ENCODE results near the gene SPEM2.
A peak's percentile ranks its signal among the peaks of the same experiment; 100 is the strongest.

Gene SPEM2

GRCh38 chr17:7398612-7399011, 26.8 kb upstream of the SPEM2 start:
- Histone ChIP-seq H3K4me1 (peaks cover 17 to 35% (median 25%) of the 10 kb centered on the region in 10 experiments), H3K27ac (no peak overlapping the region), H3K9ac (no peak overlapping the region), H4K20me1 (peaks cover 0 to 7% (median 0%) of the 10 kb centered on the region in 11 experiments; a peak in 2 of 22 replicates), H3K4me2 (no peak overlapping the region), H3K4me3 (no peak overlapping the region), H3K9me3 (replicated peaks in 1 of 11) (no peaks in the 10 kb centered on the region), H3K36me3 (no peaks in the 10 kb centered on the region; a peak in 2 of 22 replicates), H3K27me3 (no peaks in the 10 kb centered on the region)
- TF ChIP-seq Cebpa-rat (IDR thresholded peaks at IDR 0.05) = no peak

GRCh38 chr17:7403043-7403726, 22.2 kb upstream of the SPEM2 start:
- Histone ChIP-seq H3K36me3 (no peaks in the 10 kb centered on the region; a peak in 2 of 22 replicates), H3K4me3 (peak overlapping the region; percentile 63 to 82 (median 78)), H4K20me1 (peaks cover 0 to 12% (median 0%) of the 10 kb centered on the region in 11 experiments; a peak in 2 of 22 replicates), H3K27ac (peak overlapping the region; percentile 26 to 83 (median 76); a peak in 21 of 22 replicates), H3K9ac (peak overlapping the region; percentile 76 to 87 (median 83)), H3K4me1 (peaks cover 21 to 44% (median 31%) of the 10 kb centered on the region in 10 experiments), H3K9me3 (replicated peaks in 1 of 11) (no peaks in the 10 kb centered on the region), H3K4me2 (peak overlapping the region; percentile 80 to 96 (median 92)), H3K27me3 (no peaks in the 10 kb centered on the region)
- no peak for TF ChIP-seq Cebpa-rat (IDR thresholded peaks at IDR 0.05)

GRCh38 chr17:7403727-7403976, 21.8 kb upstream of the SPEM2 start:
- Histone ChIP-seq H3K27ac (peak overlapping the region; percentile 26 to 83 (median 76); a peak in 21 of 22 replicates), H3K4me3 (peak overlapping the region; percentile 63 to 82 (median 78)), H3K4me1 (peaks cover 21 to 44% (median 31%) of the 10 kb centered on the region in 10 experiments), H4K20me1 (peaks cover 0 to 12% (median 0%) of the 10 kb centered on the region in 11 experiments; a peak in 2 of 22 replicates), H3K9ac (peak overlapping the region; percentile 76 to 87 (median 83)), H3K36me3 (peaks cover 0 to 4% (median 3%) of the 10 kb centered on the region in 11 experiments; a peak in 10 of 22 replicates), H3K4me2 (peak overlapping the region; percentile 80 to 96 (median 92)), H3K9me3 (replicated peaks in 1 of 11) (no peaks in the 10 kb centered on the region), H3K27me3 (no peaks in the 10 kb centered on the region)
- TF ChIP-seq Cebpa-rat (IDR thresholded peaks at IDR 0.05) = no peak

DNA sequence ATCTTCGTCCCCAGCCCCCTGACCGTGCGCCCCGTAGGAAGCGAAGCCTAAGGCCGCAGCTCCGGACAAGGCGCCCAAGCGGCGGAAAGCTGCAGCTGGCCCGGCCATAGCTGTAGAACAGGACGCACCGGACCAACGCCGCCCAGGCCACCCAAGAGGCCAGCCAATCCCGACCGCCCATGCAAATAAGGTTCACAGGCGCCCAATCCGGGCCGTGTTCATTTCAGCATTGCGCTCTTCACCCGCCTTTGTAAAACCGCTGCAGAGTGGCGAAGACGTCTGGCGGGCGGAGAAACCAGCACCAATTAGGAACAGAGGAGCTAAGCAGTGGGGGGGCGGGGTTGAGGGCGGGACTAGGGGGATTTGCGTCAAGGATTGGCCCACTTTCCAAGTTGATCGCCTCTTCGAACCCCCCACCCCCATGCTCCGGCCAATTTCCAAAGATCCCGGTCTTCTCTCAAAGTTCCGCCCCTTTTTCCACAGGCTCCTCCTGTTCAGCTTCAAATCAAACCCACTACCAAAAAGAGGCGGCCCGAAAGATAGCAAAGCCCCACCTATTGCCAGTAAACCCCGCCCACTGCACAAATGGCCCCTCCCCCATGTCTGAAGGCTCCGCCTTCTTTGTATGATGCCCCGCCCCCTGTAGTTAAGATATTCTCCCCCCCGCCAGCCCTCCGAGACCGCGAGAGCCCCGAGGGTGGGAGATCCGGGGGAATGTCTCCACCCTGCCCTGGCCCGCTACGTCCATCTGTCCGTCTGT, 21.3 kb upstream of the SPEM2 start, which contains the start of gene TMEM256:
TSS of gene TMEM256 (minus strand) at position 121 of the 760 bp plus-strand sequence. CDS start at position 108, 13 bp downstream.
- peak within 1 kb of the TSS; percentile 63 to 82 (median 78) for H3K4me3 ChIP-seq
- H3K27me3 ChIP-seq = no peaks in the 10 kb centered on the region
- H3K27ac ChIP-seq = peak within 1 kb of the TSS; percentile 63 to 83 (median 77); a peak in 21 of 22 replicates
- peaks cover 0 to 12% (median 0%) of the 10 kb centered on the region in 11 experiments; a peak in 2 of 22 replicates for H4K20me1 ChIP-seq
- H3K4me1 ChIP-seq = peaks cover 21 to 44% (median 31%) of the 10 kb centered on the region in 10 experiments
- no peaks in the 10 kb centered on the region for H3K9me3 ChIP-seq (replicated peaks in 1 of 11)
- H3K9ac ChIP-seq = peak within 1 kb of the TSS; percentile 76 to 87 (median 83)
- peaks cover 0 to 10% (median 8%) of the 10 kb centered on the region in 11 experiments; a peak in 11 of 22 replicates for H3K36me3 ChIP-seq
- H3K4me2 ChIP-seq = peak within 1 kb of the TSS; percentile 92 to 97 (median 95)
- no peak for TF ChIP-seq Cebpa-rat (IDR thresholded peaks at IDR 0.05)

- TF ChIP-seq Cebpa-rat (IDR thresholded peaks at IDR 0.05) = no peak
- H3K4me3 ChIP-seq = peak overlapping the region; percentile 63 to 82 (median 78)
- H3K27ac ChIP-seq = peak overlapping the region; percentile 63 to 83 (median 73); a peak in 20 of 22 replicates
- H3K27me3 ChIP-seq = no peaks in the 10 kb centered on the region
- no peaks in the 10 kb centered on the region for H3K9me3 ChIP-seq (replicated peaks in 1 of 11)
- H3K4me2 ChIP-seq = peak overlapping the region; percentile 92 to 97 (median 95)
- peaks cover 0 to 12% (median 0%) of the 10 kb centered on the region in 11 experiments; a peak in 2 of 22 replicates for H4K20me1 ChIP-seq
- H3K4me1 ChIP-seq = peaks cover 21 to 44% (median 31%) of the 10 kb centered on the region in 10 experiments
- peaks cover 0 to 16% (median 14%) of the 10 kb centered on the region in 11 experiments; a peak in 13 of 22 replicates for H3K36me3 ChIP-seq
- peak overlapping the region; percentile 73 to 87 (median 83) for H3K9ac ChIP-seq
Observed at GRCh38 chr17:7404737-7405349, 20.6 kb upstream of the SPEM2 start.

GRCh38 chr17:7405350-7406234, 19.8 kb upstream of the SPEM2 start:
- no peak for TF ChIP-seq Cebpa-rat (IDR thresholded peaks at IDR 0.05)
- H4K20me1 ChIP-seq = peaks cover 0 to 12% (median 0%) of the 10 kb centered on the region in 11 experiments; a peak in 2 of 22 replicates
- peak overlapping the region; percentile 92 to 97 (median 95) for H3K4me2 ChIP-seq
- peak overlapping the region; percentile 63 to 82 (median 78) for H3K4me3 ChIP-seq
- peaks cover 21 to 44% (median 31%) of the 10 kb centered on the region in 10 experiments for H3K4me1 ChIP-seq
- peak overlapping the region; percentile 73 to 87 (median 83) for H3K9ac ChIP-seq
- peak overlapping the region; percentile 63 to 83 (median 73); a peak in 20 of 22 replicates for H3K27ac ChIP-seq
- H3K27me3 ChIP-seq = no peaks in the 10 kb centered on the region
- peaks cover 0 to 24% (median 18%) of the 10 kb centered on the region in 11 experiments; a peak in 14 of 22 replicates for H3K36me3 ChIP-seq
- H3K9me3 ChIP-seq (replicated peaks in 1 of 11) = no peaks in the 10 kb centered on the region

DNA sequence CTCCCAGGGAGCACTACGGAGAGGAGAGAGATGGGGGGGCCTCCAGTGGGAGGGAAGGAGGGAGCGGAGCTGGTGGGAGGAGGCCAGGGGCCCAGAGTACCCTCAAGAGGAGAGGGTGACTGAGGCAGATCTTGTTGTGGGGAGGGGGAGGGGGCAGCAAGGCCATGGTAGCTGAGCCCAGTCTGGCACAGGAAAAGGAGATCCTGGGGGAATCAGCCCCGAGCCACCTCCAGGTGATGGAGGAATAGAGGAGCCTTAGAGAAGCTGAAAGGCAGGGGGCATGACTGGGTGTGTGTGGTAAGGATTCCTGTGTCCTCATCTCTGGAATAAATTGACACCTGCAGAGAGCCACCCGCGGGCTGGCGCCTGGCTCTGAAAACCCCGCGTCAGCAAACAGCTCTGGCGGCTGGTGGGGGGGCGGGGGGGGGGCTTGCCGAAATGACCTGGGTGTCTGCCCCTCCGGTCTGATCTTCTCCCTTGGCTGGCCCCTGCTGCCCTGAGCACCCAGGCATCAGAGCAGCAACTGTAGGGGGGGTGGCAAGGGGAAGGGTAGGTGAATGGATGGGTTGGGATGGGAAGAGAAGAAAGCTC, 19.1 kb upstream of the SPEM2 start:
- H4K20me1 ChIP-seq = peaks cover 0 to 12% (median 0%) of the 10 kb centered on the region in 11 experiments; a peak in 2 of 22 replicates
- H3K4me2 ChIP-seq = peak overlapping the region in 10 of 11 experiments; percentile 92 to 97 (median 95); a peak in 21 of 22 replicates
- peaks cover 21 to 44% (median 31%) of the 10 kb centered on the region in 10 experiments for H3K4me1 ChIP-seq
- no peaks in the 10 kb centered on the region for H3K27me3 ChIP-seq
- peaks cover 0 to 30% (median 18%) of the 10 kb centered on the region in 11 experiments; a peak in 14 of 22 replicates for H3K36me3 ChIP-seq
- peak overlapping the region in 8 of 10 experiments; percentile 71 to 82 (median 78); a peak in 4 of 20 replicates for H3K4me3 ChIP-seq
- no peaks in the 10 kb centered on the region for H3K9me3 ChIP-seq (replicated peaks in 1 of 11)
- TF ChIP-seq Cebpa-rat (IDR thresholded peaks at IDR 0.05) = no peak
- H3K27ac ChIP-seq = 0 out of 22 replicates have a peak overlapping the region, but pooled peaks of 1 of the 11 experiments have one; percentile 83
- H3K9ac ChIP-seq = peak overlapping the region in 7 of 11 experiments; percentile 83 to 87 (median 84); a peak in 7 of 22 replicates
